RWPE2 (cell line): ENCODE results near the gene GLYATL1.

Experiments
- ATAC-seq: fragments of 200-7000 bp; cut with Tn5 transposase; 3 replicates; pipeline ENCODE4 v1.9.1; 2021; ENCODE audit warnings: low read depth
- DNase-seq: peaks from one replicate; pipeline ENCODE4 v3.0.0-alpha.2; 2020; ENCODE audit warnings: low spot score
- H3K27ac ChIP-seq: fragments of 450-650 bp; 2 replicates; pipeline ENCODE4 v1.5.1; 2017; ENCODE audit warnings: mild to moderate bottlenecking; ENCODE audit not compliant: poor library complexity, severe bottlenecking
- H3K27me3 ChIP-seq: fragments of 250-450 bp; sonication (Bioruptor Pico); 2 replicates; pipeline ENCODE4 v1.5.1; 2021; ENCODE audit warnings: mild to moderate bottlenecking, moderate library complexity; ENCODE audit not compliant: insufficient read depth, poor library complexity, severe bottlenecking
- H3K36me3 ChIP-seq: fragments of 250-450 bp; sonication (Bioruptor Pico); 2 replicates; pipeline ENCODE4 v1.5.1; 2020; ENCODE audit warnings: low read depth, mild to moderate bottlenecking, moderate library complexity
- H3K4me1 ChIP-seq: fragments of 250-450 bp; sonication (Bioruptor Pico); 2 replicates; pipeline ENCODE4 v1.5.1; 2021; ENCODE audit warnings: mild to moderate bottlenecking, moderate library complexity; ENCODE audit not compliant: insufficient read depth, poor library complexity, severe bottlenecking
- H3K4me3 ChIP-seq: fragments of 250-450 bp; sonication (Bioruptor Pico); 2 replicates; pipeline ENCODE4 v1.5.1; 2021; ENCODE audit warnings: mild to moderate bottlenecking, moderate library complexity; ENCODE audit not compliant: severe bottlenecking
- H3K9me3 ChIP-seq: fragments of 250-450 bp; sonication (Bioruptor Pico); 2 replicates; pipeline ENCODE4 v1.5.1; 2021; ENCODE audit warnings: mild to moderate bottlenecking, moderate library complexity; ENCODE audit not compliant: severe bottlenecking
- CTCF ChIP-seq: fragments of 450-650 bp; IDR thresholded peaks from one replicate; pipeline ENCODE4 v1.5.1; 2017; ENCODE audit warnings: mild to moderate bottlenecking, moderate library complexity; ENCODE audit not compliant: poor library complexity, severe bottlenecking

The GLYATL1 gene

DNA sequence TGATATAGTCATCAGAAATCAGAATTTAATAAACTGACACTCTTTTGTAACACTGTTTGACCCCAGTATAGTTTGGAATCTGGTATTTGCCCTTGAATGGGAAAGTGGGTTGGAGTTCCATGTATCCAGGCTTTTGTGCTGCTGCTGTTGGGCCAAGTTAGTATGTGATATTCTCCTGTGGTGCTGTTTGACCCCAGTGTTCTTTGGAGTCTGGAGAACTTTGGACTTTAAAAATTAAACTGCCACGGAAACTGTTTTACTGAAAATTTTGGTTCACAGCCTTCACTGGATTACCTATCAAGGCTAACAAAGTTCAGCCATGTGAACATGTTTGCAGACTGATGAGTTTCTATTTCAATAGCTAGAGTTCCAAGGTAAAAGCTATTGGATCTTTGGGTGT lies 740 bp downstream of the GLYATL1 start:
- H3K4me1 ChIP-seq: no peaks in the 10 kb centered on the region
- H3K27ac ChIP-seq: no peak overlapping the region

GRCh38 chr11:58941838-58942237 lies 2.5 kb downstream of the GLYATL1 start:
- ATAC-seq (no peak), DNase-seq (no peak)
- H3K27ac ChIP-seq: no peak overlapping the region
- no peaks in the 10 kb centered on the region for H3K9me3 ChIP-seq
- TF ChIP-seq CTCF: no peak
- H3K36me3 ChIP-seq: no peaks in the 10 kb centered on the region
- H3K4me3 ChIP-seq: no peak overlapping the region
- H3K27me3 ChIP-seq: no peaks in the 10 kb centered on the region
- no peaks in the 10 kb centered on the region for H3K4me1 ChIP-seq

More for the DNA sequence above, 740 bp downstream of the GLYATL1 start:
- TF ChIP-seq CTCF: no peak
- no peak overlapping the region for H3K4me3 ChIP-seq
- no peaks in the 10 kb centered on the region for H3K27me3 ChIP-seq
- ATAC-seq: no peak
- H3K36me3 ChIP-seq: no peaks in the 10 kb centered on the region
- no peak for DNase-seq
- no peaks in the 10 kb centered on the region for H3K9me3 ChIP-seq

DNA sequence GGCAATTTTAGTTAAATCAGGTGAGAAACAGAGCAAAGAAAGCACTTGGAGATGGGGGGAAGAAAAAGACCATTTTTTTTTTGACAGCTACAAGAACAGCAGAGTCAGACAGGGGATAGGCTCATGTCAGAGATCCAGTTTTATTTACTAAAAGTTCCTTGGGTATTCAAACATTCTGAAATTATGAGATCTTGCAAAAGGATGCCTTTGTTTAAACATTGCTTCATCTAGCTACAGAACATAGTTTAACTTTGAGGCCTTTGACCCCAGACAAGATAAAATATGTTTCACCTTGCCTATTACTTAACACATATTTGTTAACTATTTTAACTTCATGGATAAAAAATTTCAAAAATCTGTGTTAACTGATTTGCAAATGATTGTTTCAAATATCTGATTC lies 6.4 kb downstream of the GLYATL1 start:
- DNase-seq: no peak
- H3K4me3 ChIP-seq: no peak overlapping the region
- H3K9me3 ChIP-seq: no peaks in the 10 kb centered on the region
- H3K27ac ChIP-seq: no peak overlapping the region
- H3K4me1 ChIP-seq: no peaks in the 10 kb centered on the region
- ATAC-seq: no peak
- no peak for TF ChIP-seq CTCF
- no peaks in the 10 kb centered on the region for H3K27me3 ChIP-seq
- no peaks in the 10 kb centered on the region for H3K36me3 ChIP-seq

DNA sequence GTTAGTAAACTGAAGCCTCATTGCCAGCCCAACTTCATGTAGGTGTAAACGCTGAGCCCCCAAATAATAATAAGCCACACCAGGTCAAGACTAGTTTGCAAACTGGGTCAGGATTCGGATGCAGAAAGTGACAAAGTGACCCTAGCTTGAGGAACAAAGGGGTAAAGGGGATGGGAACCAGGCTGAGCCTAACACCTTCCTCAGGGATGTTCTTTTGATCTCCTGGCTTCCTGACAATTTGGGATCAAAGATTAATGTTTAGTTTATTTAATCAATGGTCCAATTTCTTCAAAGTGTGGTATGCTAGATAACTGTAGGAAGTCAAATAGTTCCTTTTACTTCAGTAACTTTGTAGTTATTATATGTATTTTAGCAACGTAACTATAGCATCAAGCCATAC lies 9.9 kb downstream of the GLYATL1 start:
- H3K27ac ChIP-seq: no peak overlapping the region
- ATAC-seq (no peak), DNase-seq (no peak)
- no peaks in the 10 kb centered on the region for H3K27me3 ChIP-seq
- H3K36me3 ChIP-seq: no peaks in the 10 kb centered on the region
- no peak for TF ChIP-seq CTCF
- H3K4me3 ChIP-seq: no peak overlapping the region
- no peaks in the 10 kb centered on the region for H3K4me1 ChIP-seq
- no peaks in the 10 kb centered on the region for H3K9me3 ChIP-seq

DNA sequence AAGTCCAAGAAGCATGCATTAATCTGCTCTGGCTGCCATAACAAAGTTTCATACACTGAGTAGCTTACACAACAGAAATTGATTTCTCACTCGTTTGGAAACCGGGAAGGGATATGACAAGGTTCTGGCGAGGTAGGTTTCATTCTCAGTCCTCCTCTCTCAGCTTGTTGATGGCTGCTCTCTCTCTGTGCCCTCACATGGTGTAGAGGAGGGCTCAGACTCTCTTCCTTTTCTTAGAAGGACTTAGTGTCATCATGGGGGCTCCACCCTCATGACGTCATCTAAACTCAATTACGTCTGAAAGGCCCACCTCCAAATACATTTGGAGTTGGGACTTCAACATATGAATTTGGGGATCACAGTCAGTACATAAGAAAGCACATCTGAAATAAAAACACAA lies 18.6 kb downstream of the GLYATL1 start:
- TF ChIP-seq CTCF: no peak
- DNase-seq (no peak), ATAC-seq (no peak)
- Histone ChIP-seq H3K4me1 (no peaks in the 10 kb centered on the region), H3K27ac (no peak overlapping the region), H3K9me3 (no peaks in the 10 kb centered on the region), H3K4me3 (no peak overlapping the region), H3K36me3 (no peaks in the 10 kb centered on the region), H3K27me3 (peaks cover 3% of the 10 kb centered on the region)
